GM21723 (cell line): ENCODE measurements around the gene EIF4E2.

ENCODE experiments used
- ATAC-seq: cut with Tn5 transposase; IDR thresholded peaks from one replicate; pipeline ENCODE4 v1.9.1; 2021; ENCODE audit warnings: mild to moderate bottlenecking, moderate library complexity; ENCODE audit not compliant: unreplicated experiment

The EIF4E2 gene

GRCh38 chr2:232537079-232537478 lies 13.4 kb upstream of the EIF4E2 start:
- no peak for ATAC-seq

- no peak for ATAC-seq
Observed at GRCh38 chr2:232537499-232537898, 13.0 kb upstream of the EIF4E2 start.

GRCh38 chr2:232538671-232539070 lies 11.8 kb upstream of the EIF4E2 start:
- no peak for ATAC-seq

- no peak for ATAC-seq
Observed at GRCh38 chr2:232539298-232540231, 10.9 kb upstream of the EIF4E2 start, which contains the start of gene CHRNG. TSS of gene CHRNG (plus strand) at chr2:232539692. CDS start at chr2:232539748, 56 bp downstream.

GRCh38 chr2:232540441-232541041 lies 9.9 kb upstream of the EIF4E2 start:
- no peak for ATAC-seq

- ATAC-seq = no peak
Observed at GRCh38 chr2:232541195-232541960, 9.1 kb upstream of the EIF4E2 start.

GRCh38 chr2:232541961-232542714 lies 8.4 kb upstream of the EIF4E2 start:
- no peak for ATAC-seq

- ATAC-seq = no peak
Observed at GRCh38 chr2:232542715-232543467, 7.6 kb upstream of the EIF4E2 start.

- no peak for ATAC-seq
Observed at GRCh38 chr2:232543491-232543890, 7.0 kb upstream of the EIF4E2 start.

GRCh38 chr2:232543928-232544631 lies 6.4 kb upstream of the EIF4E2 start:
- no peak for ATAC-seq

- no peak for ATAC-seq
Observed at GRCh38 chr2:232544674-232545073, 5.8 kb upstream of the EIF4E2 start.

- ATAC-seq = no peak
Observed at GRCh38 chr2:232545511-232546375, 4.7 kb upstream of the EIF4E2 start.

- no peak for ATAC-seq
Observed at GRCh38 chr2:232547991-232548390, 2.5 kb upstream of the EIF4E2 start.

- no peak for ATAC-seq
Observed at GRCh38 chr2:232549655-232550353, 685 bp upstream of the EIF4E2 start.

- no peak for ATAC-seq
Observed at GRCh38 chr2:232551250-232551638, 755 bp downstream of the EIF4E2 start.

- no peak for ATAC-seq
Observed at GRCh38 chr2:232551776-232552175, 1.3 kb downstream of the EIF4E2 start.

- ATAC-seq = no peak
Observed at GRCh38 chr2:232556426-232556825, 5.9 kb downstream of the EIF4E2 start.
